GM23338 (cell line): Measurements from ENCODE around the gene SARDH.

Experiments used
- CREB1 ChIP-seq: fragments of 250-450 bp; sonication (Bioruptor Pico); IDR thresholded peaks from 2 replicates; pipeline ENCODE4 v1.5.0; 2020; ENCODE audit warnings: low read depth, mild to moderate bottlenecking, moderate library complexity
- CTCF ChIP-seq, 2 experiments: fragments of 200-600 bp in 1 of 2; sonication (generic) in 1 of 2; conservative IDR thresholded peaks; 2 replicates each; pipeline versions ENCODE4 v1.5.1 to v1.6.1; 2016 to 2017; ENCODE audit warnings: antibody characterized with exemption in 2 of 2, low read depth in 2 of 2, mild to moderate bottlenecking in 2 of 2, moderate library complexity in 1 of 2
- ETS1 ChIP-seq: IDR thresholded peaks from 2 replicates; pipeline ENCODE4 v1.6.1; 2016; ENCODE audit warnings: antibody characterized with exemption
- EZH2 ChIP-seq: fragments of 200-600 bp; sonication (generic); IDR thresholded peaks from one replicate; pipeline ENCODE4 v1.8.0; 2017; ENCODE audit warnings: antibody characterized with exemption, mild to moderate bottlenecking, low read depth; ENCODE audit not compliant: unreplicated experiment
- EZH2phosphoT487 ChIP-seq: fragments of 200-600 bp; sonication (generic); IDR thresholded peaks from one replicate; pipeline ENCODE4 v1.8.1; 2018; ENCODE audit warnings: antibody characterized with exemption; ENCODE audit not compliant: unreplicated experiment
- JUNB ChIP-seq: IDR thresholded peaks from one replicate; pipeline ENCODE4 v1.6.1; 2016; ENCODE audit warnings: antibody characterized with exemption; ENCODE audit not compliant: unreplicated experiment
- POLR2AphosphoS5 ChIP-seq: IDR thresholded peaks from 2 replicates; pipeline ENCODE4 v1.6.1; 2016; ENCODE audit warnings: antibody characterized with exemption, low read depth
- STAT1 ChIP-seq: IDR thresholded peaks from one replicate; pipeline ENCODE4 v1.6.1; 2016; ENCODE audit warnings: antibody characterized with exemption; ENCODE audit not compliant: unreplicated experiment
- ZNF114 ChIP-seq: fragments of 250-450 bp; sonication (Bioruptor Pico); IDR thresholded peaks from 2 replicates; pipeline ENCODE4 v1.5.0; 2020; ENCODE audit warnings: mild to moderate bottlenecking, moderate library complexity
- ZNF331 ChIP-seq: fragments of 250-450 bp; sonication (Bioruptor Pico); IDR thresholded peaks from 2 replicates; pipeline ENCODE4 v1.5.0; 2020; ENCODE audit warnings: low read depth, mild to moderate bottlenecking, moderate library complexity
- TF ChIP-seq, protein P1 (sequence below): IDR thresholded peaks from one replicate; pipeline ENCODE4 v1.6.1; 2018; ENCODE audit warnings: antibody characterized with exemption; ENCODE audit not compliant: unreplicated experiment
- TF ChIP-seq, protein P2 (sequence below): fragments of 250-450 bp; sonication (Bioruptor Pico); IDR thresholded peaks from 2 replicates; pipeline ENCODE4 v1.5.0; 2020; ENCODE audit warnings: mild to moderate bottlenecking, moderate library complexity

GRCh38 chr9:133645021-133645765 lies 93.0 kb downstream of the SARDH start:
- TF ChIP-seq POLR2AphosphoS5 (no peak), CTCF (conservative IDR thresholded peaks at IDR 0.05; ENCODE audit: low read depth in 2 of 2) (no peak), EZH2 (no peak), JUNB (no peak), EZH2phosphoT487 (no peak), ZNF331 (CRISPR knock-in tag) (no peak), ZNF114 (no peak), CREB1 (CRISPR knock-in tag) (no peak), STAT1 (no peak), ETS1 (no peak)
- TF ChIP-seq, protein P1, sequence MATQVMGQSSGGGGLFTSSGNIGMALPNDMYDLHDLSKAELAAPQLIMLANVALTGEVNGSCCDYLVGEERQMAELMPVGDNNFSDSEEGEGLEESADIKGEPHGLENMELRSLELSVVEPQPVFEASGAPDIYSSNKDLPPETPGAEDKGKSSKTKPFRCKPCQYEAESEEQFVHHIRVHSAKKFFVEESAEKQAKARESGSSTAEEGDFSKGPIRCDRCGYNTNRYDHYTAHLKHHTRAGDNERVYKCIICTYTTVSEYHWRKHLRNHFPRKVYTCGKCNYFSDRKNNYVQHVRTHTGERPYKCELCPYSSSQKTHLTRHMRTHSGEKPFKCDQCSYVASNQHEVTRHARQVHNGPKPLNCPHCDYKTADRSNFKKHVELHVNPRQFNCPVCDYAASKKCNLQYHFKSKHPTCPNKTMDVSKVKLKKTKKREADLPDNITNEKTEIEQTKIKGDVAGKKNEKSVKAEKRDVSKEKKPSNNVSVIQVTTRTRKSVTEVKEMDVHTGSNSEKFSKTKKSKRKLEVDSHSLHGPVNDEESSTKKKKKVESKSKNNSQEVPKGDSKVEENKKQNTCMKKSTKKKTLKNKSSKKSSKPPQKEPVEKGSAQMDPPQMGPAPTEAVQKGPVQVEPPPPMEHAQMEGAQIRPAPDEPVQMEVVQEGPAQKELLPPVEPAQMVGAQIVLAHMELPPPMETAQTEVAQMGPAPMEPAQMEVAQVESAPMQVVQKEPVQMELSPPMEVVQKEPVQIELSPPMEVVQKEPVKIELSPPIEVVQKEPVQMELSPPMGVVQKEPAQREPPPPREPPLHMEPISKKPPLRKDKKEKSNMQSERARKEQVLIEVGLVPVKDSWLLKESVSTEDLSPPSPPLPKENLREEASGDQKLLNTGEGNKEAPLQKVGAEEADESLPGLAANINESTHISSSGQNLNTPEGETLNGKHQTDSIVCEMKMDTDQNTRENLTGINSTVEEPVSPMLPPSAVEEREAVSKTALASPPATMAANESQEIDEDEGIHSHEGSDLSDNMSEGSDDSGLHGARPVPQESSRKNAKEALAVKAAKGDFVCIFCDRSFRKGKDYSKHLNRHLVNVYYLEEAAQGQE = no peak
- TF ChIP-seq, protein P2, sequence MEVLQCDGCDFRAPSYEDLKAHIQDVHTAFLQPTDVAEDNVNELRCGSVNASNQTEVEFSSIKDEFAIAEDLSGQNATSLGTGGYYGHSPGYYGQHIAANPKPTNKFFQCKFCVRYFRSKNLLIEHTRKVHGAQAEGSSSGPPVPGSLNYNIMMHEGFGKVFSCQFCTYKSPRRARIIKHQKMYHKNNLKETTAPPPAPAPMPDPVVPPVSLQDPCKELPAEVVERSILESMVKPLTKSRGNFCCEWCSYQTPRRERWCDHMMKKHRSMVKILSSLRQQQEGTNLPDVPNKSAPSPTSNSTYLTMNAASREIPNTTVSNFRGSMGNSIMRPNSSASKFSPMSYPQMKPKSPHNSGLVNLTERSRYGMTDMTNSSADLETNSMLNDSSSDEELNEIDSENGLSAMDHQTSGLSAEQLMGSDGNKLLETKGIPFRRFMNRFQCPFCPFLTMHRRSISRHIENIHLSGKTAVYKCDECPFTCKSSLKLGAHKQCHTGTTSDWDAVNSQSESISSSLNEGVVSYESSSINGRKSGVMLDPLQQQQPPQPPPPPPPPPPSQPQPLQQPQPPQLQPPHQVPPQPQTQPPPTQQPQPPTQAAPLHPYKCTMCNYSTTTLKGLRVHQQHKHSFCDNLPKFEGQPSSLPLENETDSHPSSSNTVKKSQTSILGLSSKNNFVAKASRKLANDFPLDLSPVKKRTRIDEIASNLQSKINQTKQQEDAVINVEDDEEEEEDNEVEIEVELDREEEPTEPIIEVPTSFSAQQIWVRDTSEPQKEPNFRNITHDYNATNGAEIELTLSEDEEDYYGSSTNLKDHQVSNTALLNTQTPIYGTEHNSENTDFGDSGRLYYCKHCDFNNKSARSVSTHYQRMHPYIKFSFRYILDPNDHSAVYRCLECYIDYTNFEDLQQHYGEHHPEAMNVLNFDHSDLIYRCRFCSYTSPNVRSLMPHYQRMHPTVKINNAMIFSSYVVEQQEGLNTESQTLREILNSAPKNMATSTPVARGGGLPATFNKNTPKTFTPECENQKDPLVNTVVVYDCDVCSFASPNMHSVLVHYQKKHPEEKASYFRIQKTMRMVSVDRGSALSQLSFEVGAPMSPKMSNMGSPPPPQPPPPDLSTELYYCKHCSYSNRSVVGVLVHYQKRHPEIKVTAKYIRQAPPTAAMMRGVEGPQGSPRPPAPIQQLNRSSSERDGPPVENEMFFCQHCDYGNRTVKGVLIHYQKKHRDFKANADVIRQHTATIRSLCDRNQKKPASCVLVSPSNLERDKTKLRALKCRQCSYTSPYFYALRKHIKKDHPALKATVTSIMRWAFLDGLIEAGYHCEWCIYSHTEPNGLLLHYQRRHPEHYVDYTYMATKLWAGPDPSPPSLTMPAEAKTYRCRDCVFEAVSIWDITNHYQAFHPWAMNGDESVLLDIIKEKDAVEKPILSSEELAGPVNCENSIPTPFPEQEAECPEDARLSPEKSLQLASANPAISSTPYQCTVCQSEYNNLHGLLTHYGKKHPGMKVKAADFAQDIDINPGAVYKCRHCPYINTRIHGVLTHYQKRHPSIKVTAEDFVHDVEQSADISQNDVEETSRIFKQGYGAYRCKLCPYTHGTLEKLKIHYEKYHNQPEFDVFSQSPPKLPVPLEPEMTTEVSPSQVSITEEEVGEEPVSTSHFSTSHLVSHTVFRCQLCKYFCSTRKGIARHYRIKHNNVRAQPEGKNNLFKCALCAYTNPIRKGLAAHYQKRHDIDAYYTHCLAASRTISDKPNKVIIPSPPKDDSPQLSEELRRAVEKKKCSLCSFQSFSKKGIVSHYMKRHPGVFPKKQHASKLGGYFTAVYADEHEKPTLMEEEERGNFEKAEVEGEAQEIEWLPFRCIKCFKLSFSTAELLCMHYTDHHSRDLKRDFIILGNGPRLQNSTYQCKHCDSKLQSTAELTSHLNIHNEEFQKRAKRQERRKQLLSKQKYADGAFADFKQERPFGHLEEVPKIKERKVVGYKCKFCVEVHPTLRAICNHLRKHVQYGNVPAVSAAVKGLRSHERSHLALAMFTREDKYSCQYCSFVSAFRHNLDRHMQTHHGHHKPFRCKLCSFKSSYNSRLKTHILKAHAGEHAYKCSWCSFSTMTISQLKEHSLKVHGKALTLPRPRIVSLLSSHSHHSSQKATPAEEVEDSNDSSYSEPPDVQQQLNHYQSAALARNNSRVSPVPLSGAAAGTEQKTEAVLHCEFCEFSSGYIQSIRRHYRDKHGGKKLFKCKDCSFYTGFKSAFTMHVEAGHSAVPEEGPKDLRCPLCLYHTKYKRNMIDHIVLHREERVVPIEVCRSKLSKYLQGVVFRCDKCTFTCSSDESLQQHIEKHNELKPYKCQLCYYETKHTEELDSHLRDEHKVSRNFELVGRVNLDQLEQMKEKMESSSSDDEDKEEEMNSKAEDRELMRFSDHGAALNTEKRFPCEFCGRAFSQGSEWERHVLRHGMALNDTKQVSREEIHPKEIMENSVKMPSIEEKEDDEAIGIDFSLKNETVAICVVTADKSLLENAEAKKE (CRISPR knock-in tag) = no peak
